GM18520 (cell line): Measurements from ENCODE around the gene SPAG8.

ENCODE experiments used
- ATAC-seq: cut with Tn5 transposase; IDR thresholded peaks from one replicate; pipeline ENCODE4 v1.9.1; 2021; ENCODE audit not compliant: unreplicated experiment

The SPAG8 gene

DNA sequence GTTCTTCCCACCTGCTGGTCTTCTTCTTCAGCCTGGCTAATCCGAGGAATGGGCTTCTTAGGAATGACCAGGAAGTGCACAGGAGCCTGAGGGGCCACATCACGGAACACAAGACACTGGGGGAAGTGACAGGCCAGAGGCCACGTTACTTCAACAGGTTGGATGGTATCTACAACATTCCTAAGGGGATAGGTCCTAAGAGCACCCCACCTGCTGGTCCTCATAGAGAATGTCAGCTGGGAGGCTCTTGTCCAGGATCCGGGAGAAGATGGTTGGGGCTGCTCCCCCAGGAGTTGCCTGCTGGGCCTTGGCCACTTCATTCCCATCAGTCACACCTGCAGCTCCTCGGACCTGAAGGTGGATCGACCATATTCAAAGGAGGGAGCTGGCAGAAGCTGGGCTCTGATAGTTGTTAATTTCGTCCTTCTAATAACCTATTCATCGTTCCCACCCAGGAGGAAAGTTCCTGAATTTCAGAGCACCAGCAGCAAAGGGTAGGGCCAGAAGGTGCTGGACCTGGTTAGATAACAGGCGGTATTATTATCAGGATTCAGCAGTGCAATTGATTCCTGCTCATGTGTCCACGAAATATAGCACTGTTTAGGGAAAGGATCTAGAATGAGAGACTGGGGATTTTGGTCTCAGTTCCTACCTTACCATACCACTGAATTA lies 1.5 kb upstream of the SPAG8 start:
- ATAC-seq: no peak

DNA sequence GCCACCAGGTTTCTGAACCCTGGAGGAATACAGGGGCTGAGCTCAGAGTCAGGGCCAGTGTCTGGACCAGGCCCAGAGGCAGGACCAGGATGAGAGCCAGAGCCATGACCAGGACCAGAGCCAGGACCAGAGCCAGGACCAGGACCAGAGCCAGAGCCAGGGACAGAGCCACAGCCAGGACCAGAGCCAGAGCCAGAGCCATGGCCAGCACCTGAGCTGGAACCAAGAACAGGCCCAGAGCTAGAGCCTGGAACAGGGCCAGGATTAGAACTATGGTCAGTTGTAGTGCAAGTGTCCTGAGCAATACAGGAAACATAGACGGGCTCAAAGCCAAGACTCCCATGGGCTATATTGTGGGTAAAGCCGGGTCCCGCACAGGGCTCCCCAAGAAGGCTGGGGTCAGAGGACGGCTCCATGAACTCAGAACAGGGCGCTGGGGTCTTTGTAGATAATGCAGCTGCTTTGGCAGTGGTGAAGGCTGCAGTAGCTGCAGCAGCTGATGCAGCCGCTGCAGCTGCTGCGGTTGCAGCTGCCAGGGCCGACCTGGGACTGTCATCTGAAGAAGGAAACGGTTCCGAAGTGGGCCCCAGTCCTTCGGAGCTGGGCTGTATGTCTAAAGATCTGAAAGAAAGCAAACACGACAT lies 559 bp downstream of the SPAG8 start:
- no peak for ATAC-seq

DNA sequence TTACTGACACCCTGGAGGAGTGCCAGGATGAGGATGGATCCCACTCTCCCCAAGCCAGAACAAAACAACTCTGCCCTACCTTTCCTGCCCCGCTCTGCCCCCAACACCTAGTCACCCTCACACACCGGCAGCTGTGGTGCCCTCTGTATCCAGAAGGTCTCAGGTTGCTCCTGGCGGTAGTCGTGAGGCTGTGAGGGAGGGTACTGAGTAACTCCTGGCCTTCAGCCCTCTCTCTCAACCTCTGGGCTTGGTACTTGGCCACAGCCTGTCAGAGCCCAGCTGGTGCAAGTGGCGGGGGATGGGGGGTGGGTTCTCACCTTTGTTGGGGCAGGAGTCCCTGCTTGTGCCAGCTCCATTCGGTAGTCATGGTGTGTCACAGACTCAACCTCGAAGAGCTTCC lies 1.9 kb downstream of the SPAG8 start:
- no peak for ATAC-seq

DNA sequence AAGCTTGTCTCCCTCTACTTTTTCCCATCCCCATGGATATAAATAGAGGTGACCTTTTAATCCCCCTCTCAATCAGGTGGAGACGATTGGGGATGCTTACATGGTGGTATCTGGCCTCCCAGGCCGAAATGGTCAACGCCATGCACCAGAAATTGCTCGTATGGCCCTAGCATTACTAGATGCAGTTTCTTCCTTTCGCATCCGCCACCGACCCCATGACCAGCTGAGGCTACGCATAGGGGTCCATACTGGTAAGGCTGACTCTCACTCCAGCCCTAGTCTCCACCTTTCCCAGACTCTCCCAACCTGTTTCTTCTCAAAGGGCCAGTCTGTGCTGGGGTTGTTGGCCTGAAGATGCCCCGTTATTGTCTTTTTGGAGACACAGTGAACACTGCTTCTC lies 3.6 kb downstream of the SPAG8 start:
- ATAC-seq: no peak

DNA sequence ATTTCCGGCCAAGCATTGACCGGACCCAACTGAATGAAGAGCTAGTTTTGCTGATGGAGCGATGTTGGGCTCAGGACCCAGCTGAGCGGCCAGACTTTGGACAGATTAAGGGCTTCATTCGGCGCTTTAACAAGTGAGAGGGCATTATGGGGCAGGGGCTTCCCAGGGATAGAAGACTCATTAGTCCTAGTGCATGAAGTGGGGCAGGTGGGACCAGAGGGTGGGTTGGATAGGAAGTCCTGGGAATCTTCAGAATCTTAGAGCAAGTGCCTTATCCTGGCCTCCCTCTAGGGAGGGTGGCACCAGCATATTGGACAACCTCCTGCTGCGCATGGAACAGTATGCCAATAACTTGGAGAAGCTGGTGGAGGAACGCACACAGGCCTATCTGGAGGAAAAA lies 6.0 kb downstream of the SPAG8 start:
- ATAC-seq: no peak

DNA sequence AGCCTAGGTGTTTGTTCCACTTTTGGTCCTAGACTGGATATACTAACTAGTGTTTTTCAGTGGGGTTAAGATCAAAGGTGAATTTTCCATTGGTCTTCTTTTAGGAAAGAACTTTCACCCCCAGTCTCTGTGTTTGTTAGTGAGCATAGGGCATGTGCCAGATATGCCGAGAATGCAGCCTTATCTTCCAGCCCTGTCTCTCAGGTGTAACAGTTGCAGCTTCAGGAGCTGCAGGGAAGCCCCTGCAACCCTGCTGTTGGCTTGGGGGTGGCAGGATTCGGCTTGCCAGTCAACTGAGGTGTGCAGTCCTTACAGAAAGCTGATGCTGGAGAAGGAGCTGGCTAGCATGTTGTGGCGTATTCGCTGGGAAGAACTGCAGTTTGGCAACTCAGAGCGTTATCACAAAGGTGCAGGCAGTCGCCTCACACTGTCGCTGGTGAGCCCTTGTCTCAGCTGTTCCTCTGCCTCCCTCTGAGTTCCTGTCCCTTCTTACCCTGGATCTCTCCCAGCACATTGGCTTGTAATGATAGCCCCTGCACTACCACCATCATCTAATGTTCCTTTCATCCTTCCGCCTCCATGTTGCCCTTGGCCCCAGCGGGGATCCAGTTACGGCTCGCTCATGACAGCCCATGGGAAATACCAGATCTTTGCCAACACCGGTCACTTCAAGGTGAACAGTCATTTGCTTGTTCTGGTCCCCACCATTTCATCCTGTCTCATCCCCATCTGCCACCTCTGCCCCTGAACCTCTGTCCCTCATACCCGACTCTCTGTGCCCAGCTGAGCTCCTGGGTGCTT lies 10.5 kb downstream of the SPAG8 start:
- ATAC-seq: no peak

DNA sequence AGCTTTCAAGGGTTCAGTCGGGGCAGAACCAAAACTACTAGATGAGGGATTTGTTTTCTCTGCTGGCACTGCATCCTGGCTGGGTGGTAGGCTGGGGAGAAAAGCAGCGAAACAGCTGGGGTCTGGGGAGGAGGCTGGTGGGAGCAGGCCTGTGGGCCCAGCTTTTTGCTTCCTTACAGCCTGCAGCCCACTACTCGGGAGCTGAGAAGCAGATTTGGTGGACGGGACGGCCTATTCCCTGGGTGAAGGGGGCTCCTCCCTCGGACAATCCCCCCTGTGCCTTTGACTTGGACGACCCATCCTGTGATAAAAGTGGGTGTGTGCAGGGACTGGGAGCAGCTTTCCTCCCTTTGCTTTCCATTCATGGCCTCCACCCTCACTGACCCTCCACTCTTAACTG lies 11.5 kb downstream of the SPAG8 start:
- no peak for ATAC-seq

DNA sequence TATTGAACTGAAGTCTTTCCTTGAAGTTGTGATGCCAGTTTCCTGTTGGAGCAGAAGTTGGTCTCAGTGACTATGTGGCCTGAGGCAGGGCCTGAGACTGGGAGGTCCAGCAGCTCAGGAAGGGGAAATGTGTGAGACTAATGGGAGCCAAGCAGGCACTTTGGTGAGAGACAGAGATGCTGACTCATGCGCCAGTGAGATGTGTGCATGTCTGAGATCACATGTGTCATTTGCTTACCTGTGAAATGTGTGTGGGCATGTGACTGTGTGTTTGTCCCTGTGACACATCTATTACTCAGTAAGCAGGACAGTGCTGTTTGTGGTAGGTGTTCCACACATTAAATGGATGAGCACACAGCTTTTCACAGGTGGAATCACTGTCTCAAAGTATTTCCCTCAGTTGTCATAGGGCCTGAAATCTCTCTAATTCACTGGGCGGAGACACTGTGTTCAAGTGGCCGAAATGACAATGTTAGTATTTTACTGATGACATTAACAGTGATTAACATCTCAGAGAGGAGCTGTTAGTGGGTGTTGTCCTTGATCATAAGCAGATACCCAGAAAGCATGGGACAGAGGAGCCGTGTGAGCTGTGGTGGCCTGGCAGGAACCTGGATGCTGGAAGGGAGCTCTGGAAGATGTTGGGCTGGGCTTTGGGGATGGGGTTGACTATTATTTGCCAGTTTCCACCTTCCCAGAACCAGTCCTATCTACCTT lies 13.2 kb downstream of the SPAG8 start:
- peak; percentile 52 for ATAC-seq

DNA sequence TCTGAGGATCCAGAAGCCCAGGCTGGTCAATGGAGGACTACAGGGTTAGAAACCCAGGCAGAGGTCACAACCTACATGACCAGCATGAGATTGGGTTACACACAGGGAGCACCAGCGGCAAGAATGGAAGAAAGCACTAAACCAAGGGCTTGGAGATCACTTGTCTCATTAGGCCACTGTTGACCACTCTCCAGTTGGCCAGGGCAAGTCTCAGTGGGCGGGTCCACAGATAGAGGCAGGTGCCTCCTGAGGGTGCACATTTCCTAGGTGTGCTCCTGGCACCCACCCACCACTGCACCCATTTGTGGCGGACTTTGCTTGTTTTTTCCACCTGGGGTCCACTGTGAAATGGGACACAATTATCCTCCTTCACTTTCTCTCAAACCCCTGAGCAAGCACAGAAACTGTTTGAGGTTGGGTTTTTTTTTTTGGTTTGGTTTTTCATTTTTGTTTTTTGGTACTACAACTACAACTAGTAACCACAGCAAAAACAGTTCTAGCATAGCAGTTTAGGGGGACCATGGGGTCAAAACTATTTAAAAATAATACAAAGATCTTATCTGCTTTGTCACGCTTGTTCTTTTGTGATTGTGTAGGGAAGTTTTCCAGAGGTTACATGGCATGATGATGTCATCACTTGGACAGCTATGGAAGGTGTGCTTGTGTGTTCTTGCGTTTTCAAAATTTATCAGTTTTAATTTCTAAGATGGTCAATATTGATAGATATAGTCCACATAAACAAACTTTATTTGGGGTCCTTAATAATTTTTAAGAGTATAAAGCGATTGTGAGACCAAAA lies 14.6 kb downstream of the SPAG8 start:
- ATAC-seq: no peak

DNA sequence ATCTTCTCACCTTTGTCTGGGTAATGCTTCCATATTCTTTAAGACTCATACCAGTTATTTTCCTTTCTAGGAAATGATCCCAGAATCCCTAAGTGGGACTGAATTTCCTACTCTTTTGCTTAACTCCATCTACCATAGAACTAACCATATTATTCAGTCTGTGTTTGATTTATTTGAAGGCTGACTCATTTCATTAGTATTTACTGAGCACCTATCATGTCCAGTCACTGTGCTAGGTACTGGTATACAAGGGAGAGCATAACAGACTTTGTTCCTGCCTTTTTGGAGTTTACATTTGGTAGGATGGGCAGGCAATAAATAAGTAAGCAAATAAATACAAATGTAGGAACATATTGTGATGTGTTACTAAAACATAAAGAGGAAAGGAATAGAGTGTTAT lies 16.4 kb downstream of the SPAG8 start:
- no peak for ATAC-seq

DNA sequence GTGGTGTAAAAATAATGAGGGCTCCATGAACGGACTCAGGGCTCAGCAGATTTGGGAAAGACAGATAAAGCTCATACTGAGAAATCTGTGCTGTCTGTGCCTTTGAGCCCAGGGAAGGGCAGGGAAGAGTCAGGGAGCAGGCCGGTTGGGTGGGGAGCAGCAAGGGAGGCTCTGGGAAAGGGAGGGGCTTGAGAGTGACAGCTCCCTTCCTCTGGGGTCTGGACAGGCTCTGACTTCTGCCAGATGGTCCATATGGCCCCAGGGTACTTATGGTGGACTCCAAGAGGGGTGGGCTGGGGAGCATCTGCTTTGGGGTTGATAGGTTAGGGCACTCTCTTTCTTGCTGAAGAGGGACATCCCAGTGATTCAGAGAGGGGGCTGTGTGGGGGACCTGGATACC lies 18.6 kb downstream of the SPAG8 start:
- no peak for ATAC-seq

DNA sequence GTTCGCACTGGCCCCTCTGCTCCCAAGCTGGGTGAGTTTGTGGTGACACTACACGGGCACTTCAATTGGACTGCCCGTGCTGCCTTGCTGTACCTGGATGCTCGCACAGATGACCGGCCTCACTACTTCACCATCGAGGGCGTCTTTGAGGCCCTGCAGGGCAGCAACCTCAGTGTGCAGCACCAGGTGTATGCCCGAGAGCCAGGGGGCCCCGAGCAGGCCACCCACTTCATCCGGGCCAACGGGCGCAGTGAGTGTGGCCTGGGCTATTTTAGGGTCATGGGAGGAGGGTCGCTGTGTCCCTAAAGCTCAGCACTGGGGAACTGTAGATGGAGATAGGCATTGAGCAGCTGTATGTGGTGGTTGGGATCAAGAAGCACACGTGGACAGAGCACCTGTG lies 19.2 kb downstream of the SPAG8 start:
- ATAC-seq: no peak

DNA sequence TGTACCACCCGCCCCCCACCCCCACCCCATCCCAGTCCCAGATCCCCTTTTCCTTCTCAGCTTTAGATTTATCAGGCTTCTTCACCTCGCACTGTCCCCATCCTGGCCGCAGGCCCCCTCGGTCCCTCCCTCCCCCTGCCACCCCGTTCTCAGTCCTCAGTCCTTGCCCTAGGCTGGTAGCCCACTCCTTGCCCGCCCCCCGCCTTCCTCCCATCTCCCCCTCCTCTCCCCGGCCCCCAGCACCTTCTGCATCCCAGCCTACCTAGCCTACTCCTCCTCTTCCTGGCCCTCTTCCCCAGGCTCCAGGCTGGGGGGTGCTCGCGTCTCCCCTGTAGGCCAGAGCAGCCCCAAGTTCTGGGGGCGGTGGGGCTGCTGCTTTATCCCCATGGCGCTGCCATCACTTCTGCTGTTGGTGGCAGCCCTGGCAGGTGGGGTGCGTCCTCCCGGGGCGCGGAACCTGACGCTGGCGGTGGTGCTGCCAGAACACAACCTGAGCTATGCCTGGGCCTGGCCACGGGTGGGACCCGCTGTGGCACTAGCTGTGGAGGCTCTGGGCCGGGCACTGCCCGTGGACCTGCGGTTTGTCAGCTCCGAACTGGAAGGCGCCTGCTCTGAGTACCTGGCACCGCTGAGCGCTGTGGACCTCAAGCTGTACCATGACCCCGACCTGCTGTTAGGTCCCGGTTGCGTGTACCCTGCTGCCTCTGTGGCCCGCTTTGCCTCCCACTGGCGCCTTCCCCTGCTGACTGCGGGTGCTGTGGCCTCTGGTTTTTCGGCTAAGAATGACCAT lies 19.8 kb downstream of the SPAG8 start:
- no peak for ATAC-seq

DNA sequence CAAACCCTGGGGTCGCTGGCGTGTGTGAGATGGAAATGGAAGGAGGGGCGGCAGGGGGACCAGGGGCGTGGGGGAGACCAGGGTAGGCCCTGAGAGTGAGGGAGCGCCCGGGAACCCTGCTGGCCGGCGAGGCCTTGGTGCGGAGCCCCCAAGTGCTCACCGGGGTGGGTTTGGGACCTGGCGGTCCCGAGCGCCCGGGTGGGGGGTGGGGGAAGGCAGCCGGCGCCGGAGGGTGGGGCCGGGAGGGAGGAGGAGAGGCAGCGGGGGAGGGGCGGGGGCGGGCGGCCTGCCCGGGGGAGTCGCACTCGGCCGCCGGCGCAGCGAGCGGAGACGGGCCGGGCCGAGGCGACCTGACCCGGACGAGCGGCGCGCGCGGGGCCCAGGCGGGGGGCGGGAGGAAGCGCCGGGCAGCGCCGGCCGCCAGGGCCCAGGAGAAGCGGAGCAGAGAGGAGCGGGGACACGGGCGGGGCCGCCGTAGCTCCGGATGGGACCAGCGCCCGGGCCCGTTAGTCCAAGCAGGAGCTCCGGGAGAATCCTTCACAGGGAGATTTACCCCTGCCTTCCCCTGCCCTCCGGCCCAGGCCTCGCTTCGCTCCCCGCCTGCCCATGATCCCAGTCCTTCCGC lies 20.7 kb downstream of the SPAG8 start, which contains the start of gene NPR2:
Gene NPR2 (plus strand): TSS at position 295 of the 625 bp plus-strand sequence. CDS start 818 bp downstream, outside the sequence.
- ATAC-seq: no peak

DNA sequence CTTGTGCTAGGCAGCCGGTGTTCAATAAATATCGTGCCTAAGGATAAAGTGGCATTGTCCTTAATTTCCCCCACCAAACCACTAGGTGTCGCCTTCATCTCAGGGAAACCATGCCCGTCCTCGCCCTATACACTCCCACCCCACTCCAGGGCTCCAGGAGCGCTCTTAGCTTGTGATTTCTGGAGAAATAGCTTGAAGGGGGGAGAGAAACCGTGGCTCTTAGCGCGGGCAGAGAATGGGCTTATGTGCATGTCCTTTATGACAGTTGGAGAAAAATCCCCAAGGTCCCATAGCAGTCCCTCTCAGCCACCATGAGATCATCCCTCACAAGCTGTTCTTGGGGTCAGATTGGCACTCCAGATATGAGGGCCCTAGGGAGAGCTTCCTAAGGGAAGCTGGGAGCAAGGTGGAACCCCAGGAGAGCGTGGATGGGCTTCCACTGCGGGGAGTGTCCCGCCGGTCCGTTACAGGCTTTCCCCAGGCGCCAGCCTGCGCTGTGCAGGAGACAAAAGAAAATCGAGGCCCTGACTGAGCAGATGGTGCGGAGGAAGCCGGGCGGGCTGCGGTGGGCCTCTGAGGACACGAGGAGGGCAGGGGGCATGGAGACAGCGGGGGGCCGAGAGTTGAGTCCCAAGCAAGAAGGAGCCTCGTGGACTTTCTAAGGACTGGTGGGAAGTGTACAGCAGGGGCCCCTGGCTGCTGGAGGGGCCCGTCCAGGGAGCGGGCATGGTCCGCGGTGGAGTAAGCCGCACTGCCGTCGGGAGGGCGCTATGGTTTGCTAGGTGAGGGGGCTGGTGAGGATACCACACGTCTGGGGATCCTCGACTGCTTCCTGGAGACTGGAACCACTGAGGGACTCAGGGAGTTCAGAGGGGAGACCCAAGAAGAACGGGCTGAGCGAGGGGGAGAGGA lies 21.4 kb downstream of the SPAG8 start:
- ATAC-seq: no peak

DNA sequence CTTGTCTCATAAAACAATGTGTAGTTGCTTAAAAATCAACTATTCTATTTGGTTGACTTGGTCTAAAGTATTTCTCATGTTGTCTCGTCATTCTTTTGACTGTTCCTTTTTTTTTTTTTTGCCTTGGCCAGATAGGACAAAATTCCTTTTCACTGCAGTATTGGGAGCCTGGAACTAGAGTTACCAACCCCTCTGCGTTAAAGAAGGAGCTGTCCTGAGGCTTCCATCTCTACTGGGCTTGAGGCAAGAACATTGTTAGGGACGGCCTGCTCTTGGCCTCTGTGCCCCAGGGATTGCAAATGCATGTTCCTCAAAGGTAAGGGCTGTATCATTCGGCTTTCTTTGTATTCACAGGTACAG lies 22.1 kb downstream of the SPAG8 start:
- ATAC-seq: no peak

DNA sequence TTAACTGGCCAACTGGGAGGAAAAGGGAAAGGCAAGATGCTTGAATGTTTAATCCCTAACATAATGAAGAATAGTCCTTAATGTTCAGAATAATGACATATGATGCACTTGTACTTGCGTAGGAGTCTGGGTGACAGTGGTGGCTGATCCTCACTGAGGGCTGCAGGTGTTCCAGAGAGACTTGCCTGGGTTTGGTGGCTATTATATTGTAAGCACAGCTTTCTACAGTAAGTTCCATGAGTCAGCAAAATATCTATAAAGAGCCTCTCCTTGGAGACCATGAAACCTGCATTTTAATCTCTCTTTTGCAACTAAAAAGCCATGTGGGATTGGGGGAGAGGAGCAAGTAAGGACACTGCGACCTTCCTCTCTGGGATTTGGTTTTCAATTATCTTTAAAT lies 22.5 kb downstream of the SPAG8 start:
- ATAC-seq: no peak

DNA sequence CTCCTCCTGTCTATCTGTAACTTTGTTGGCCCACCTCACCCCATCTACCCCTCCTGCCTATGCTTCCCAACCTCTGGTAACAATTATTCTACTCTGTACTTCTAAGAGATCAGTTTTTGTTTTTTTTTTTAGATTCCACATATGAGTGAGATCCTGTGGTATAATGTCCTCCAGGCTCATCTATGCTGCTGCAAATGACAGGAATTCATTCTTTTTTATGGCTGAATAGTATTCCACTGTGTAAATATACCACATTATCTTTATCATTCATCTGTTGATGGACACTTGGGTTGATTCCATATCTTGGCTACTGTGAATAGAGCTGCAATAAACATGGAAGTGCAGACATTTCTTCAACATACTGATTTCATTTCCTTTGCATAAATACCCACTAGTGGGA lies 28.6 kb downstream of the SPAG8 start:
- ATAC-seq: no peak
